WTC11 (cell line): ENCODE measurements around the gene TBKBP1.

Experiments
- ATF1 ChIP-seq: sonication (generic); formaldehyde crosslinking; IDR thresholded peaks from 2 replicates; pipeline ENCODE4 v1.8.1; 2023; ENCODE audit warnings: mild to moderate bottlenecking, moderate library complexity, missing genetic modification reagents
- ATF2 ChIP-seq: sonication (generic); formaldehyde crosslinking; IDR thresholded peaks from 2 replicates; pipeline ENCODE4 v1.8.1; 2022; ENCODE audit warnings: low read depth, missing genetic modification reagents, borderline replicate concordance
- CREB1 ChIP-seq: sonication (generic); formaldehyde crosslinking; IDR thresholded peaks from 2 replicates; pipeline ENCODE4 v1.8.0; 2023; ENCODE audit warnings: mild to moderate bottlenecking, missing genetic modification reagents
- JUN ChIP-seq: sonication (generic); formaldehyde crosslinking; IDR thresholded peaks from 2 replicates; pipeline ENCODE4 v1.8.0; 2023; ENCODE audit warnings: mild to moderate bottlenecking, missing genetic modification reagents
- KAT7 ChIP-seq: sonication (generic); formaldehyde crosslinking; IDR thresholded peaks from 2 replicates; pipeline ENCODE4 v1.8.1; 2023; ENCODE audit warnings: missing genetic modification reagents, mild to moderate bottlenecking, borderline replicate concordance
- NFYB ChIP-seq: sonication (generic); formaldehyde crosslinking; conservative IDR thresholded peaks from 2 replicates; pipeline ENCODE4 v1.8.0; 2022; ENCODE audit warnings: low read depth, missing genetic modification reagents
- NR2C2 ChIP-seq: sonication (generic); formaldehyde crosslinking; IDR thresholded peaks from 2 replicates; pipeline ENCODE4 v1.8.0; 2022; ENCODE audit warnings: mild to moderate bottlenecking, missing genetic modification reagents
- SMAD3 ChIP-seq: sonication (generic); formaldehyde crosslinking; IDR thresholded peaks from 2 replicates; pipeline ENCODE4 v1.8.0; 2022; ENCODE audit warnings: missing genetic modification reagents, mild to moderate bottlenecking, borderline replicate concordance
- ZNF281 ChIP-seq: sonication (generic); formaldehyde crosslinking; IDR thresholded peaks from 2 replicates; pipeline ENCODE4 v1.8.0; 2023; ENCODE audit warnings: mild to moderate bottlenecking, missing genetic modification reagents
- TF ChIP-seq, protein P1 (sequence below): fragments of 200-600 bp; IDR thresholded peaks from 2 replicates; pipeline ENCODE4 v1.8.0; 2022; ENCODE audit warnings: antibody characterized with exemption
- TF ChIP-seq, protein P2 (sequence below): sonication (generic); formaldehyde crosslinking; conservative IDR thresholded peaks from 2 replicates; pipeline ENCODE4 v1.8.1; 2022; ENCODE audit warnings: mild to moderate bottlenecking, missing genetic modification reagents

GRCh38 chr17:47718634-47719405 lies 24.9 kb downstream of the TBKBP1 start:
- TF ChIP-seq KAT7 (no peak), JUN (CRISPR knock-in tag) (no peak), ATF2 (no peak), ZNF281 (CRISPR knock-in tag) (no peak), NFYB (CRISPR knock-in tag) (no peak), NR2C2 (no peak), CREB1 (CRISPR knock-in tag) (no peak), SMAD3 (CRISPR knock-in tag) (no peak), ATF1 (no peak)
- TF ChIP-seq, protein P1, sequence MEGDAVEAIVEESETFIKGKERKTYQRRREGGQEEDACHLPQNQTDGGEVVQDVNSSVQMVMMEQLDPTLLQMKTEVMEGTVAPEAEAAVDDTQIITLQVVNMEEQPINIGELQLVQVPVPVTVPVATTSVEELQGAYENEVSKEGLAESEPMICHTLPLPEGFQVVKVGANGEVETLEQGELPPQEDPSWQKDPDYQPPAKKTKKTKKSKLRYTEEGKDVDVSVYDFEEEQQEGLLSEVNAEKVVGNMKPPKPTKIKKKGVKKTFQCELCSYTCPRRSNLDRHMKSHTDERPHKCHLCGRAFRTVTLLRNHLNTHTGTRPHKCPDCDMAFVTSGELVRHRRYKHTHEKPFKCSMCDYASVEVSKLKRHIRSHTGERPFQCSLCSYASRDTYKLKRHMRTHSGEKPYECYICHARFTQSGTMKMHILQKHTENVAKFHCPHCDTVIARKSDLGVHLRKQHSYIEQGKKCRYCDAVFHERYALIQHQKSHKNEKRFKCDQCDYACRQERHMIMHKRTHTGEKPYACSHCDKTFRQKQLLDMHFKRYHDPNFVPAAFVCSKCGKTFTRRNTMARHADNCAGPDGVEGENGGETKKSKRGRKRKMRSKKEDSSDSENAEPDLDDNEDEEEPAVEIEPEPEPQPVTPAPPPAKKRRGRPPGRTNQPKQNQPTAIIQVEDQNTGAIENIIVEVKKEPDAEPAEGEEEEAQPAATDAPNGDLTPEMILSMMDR: no peak
- TF ChIP-seq, protein P2, sequence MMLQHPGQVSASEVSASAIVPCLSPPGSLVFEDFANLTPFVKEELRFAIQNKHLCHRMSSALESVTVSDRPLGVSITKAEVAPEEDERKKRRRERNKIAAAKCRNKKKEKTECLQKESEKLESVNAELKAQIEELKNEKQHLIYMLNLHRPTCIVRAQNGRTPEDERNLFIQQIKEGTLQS (CRISPR knock-in tag): no peak
